HG03571 (cell line): ENCODE measurements around the gene BANP.
A peak's percentile ranks its signal among the peaks of the same experiment; 100 is the strongest.

Experiments
- ATAC-seq: cut with Tn5 transposase; IDR thresholded peaks from one replicate; pipeline ENCODE4 v1.9.1; 2021; ENCODE audit not compliant: unreplicated experiment

The BANP gene

DNA sequence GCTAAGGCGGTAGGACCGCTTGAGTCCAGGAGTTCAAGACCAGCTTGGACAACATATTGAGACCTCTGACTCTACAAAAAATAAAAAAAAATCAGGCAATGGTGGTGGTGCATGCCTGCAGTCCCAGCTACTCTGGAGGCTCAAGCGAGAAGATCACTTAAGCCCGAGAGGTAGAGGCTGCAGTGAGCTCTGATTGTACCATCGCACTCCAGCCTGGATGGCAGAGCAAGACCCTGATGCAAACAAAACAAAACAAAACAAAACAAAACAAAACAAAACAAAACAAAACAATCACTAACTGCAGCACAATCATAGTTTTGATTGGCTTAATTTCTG lies 2.5 kb upstream of the BANP start:
- no peak for ATAC-seq

GRCh38 chr16:87949071-87949744 lies 2.0 kb upstream of the BANP start:
- ATAC-seq: no peak

- ATAC-seq: peak; percentile 3
These were observed 611 bp downstream of the BANP start for GRCh38 chr16:87951552-87952538.

DNA sequence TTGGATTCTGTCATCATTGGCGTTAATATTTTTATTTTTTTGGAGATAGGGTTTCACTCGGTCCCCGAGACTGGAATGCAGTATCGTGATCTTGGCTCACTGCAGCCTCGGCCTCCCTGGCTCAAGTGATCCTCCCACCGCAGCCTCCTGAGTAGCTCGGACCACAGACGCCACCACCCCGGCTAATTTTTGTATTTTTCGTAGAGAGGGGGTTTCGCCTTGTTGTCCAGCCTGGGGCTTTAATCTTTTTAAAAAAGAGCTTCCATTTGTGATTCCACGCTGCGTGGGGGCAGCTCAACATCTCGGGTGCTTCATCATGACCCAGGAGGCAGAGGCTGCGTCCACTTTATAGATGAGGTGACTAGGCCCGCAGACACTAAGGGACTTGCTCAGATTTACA lies 1.5 kb downstream of the BANP start:
- ATAC-seq: no peak

DNA sequence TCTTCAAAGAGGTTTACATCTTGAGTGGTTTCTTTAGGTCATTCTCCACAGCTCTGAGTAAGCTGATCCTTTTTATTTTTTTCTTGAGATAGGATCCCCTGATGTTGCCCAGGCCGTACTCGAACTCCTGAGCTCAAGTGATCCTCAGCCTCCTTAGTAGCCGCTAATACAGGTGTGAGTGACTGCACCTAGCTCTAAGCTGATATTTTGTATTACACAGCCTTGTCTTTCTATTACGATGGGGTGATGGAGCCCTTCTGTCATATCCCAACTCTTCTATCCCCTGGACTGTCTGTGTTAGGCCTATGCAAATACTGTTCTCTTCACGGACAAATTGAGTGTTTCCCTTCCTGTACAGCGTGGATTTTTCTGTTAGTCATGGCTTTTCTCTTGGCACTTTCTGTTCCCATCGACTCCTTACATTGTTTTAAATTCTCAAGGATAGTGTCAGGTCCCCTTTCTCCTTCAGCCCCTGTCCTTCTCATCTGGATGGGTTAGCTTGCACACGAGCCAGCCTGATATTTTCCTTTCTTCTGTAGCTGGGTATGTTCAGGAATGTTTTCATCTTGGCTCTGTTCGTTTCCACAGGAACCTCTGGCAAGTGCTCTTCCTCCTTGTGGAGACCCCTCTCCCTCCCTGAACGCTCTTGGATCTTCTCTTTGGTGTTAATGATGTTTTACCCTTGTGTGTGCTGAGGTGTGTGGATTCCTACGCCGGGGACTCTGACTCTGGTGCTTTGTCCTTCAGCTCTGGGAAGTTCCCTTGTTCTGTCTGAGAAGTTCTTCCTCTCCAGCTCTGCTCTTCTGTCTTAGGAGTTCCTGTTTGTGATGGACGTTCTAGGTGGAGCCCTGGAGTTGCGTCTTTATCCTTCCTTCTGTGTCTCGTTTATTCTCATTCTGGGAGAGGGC lies 2.3 kb downstream of the BANP start:
- ATAC-seq: no peak

DNA sequence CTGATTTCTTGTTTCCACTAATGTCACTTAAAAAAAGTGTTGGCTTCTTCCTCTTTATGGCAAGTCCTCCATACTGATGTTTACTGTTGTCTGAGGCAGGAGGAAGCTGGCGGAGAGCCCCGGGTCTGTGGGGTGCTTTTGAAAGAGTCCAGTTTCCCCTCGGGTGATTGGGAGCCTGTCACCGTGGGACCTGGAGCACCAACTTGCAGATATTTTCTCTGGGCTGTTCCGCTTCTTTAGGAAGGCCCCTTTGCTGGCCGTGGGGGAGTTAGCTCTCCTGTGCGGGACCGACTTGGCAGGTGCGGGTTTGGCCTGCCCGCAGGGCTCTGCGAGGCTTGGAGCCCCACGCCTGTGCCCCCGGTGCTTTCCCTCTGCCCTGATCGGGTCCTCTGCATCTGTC lies 3.1 kb downstream of the BANP start:
- no peak for ATAC-seq

GRCh38 chr16:87954826-87955225 lies 3.6 kb downstream of the BANP start:
- no peak for ATAC-seq

DNA sequence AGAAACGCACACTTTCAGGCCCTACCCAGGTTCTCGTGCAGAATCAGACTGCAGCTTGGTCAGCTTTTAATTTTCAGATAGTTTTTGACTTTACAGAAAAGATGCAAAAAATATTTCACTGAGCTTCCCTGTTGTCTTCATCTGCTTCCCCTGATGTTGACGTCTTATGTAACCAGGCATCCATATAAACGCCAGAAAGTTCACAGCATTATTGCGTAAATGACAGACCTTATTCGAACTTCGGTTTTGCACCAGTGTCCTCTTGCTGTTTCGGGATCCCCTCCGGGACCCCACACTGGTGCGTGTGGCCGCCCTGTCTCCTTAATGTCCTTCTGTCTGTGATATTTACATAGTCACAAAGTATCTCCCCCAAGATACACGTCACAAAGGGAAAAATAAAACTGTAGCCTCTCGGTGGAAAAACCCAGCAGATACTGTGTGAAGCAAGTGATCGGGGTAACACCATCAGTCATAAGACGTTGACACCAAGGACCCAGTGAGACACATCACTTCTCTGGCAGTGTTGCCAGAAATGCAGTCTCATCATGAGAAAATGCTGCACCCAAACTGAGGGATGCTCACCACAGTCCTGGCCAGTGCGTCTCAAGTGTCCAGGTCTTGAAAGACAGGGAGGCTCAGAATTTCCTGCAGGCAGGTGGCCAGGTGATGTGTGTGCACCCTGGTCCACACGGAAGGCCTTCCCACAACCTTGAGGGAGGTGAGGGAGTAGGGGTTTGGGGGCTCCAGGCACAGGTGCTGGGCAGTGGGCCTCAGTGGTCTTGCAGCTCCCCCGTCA lies 4.3 kb downstream of the BANP start:
- ATAC-seq: no peak

DNA sequence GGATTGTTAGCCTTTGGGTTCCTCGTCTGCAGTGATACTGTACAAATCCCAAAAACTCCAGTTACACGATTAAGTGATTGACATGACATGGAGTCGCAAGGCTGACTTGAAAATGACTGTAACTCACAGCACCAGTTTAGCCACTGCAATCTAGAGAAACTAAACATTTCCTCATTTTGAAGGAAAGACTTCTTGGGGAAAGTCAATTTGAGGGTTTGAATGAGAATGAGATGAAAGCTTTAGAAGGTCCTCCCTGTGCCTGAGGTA lies 4.8 kb downstream of the BANP start:
- no peak for ATAC-seq

- no peak for ATAC-seq
These were observed 5.4 kb downstream of the BANP start for GRCh38 chr16:87956365-87957231.

DNA sequence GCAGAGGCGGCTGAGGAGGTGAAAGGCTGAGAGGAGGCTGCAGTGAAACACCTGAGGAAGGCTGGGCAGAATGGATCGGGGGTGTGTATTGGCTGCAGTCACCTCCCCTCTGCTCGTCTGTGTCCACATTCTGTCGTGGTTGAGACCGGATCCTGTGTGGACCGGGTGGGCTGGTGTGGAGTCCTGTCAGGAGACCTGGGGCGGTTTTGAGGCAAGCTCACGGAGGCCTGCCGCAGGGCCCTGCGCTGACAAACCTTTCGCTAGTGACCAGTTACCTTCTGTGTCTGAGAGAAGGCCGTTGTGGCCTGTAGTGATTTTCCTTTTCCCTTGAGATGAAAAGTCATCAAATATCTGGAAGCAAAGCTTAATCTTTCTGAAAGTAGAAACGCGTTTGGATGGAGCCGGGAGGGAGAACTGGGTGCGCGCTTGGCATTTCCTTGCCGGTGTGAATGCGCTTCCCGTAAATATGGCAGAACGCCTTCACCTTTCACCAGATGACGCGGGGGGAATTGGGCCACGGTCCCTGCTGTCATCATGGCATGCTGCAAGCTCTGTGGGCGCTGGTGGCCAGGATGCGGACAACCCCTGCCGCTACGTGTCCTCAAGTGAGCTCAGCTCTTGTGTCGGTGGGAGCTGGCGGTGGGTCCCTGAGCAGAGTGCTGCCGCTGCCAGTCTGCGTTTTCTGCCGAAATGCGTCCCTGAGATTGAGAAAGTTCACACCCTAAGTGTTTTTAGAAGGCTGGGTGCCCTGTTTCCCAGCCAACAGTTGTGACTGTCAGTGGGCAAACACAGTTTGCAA lies 6.3 kb downstream of the BANP start:
- no peak for ATAC-seq

- no peak for ATAC-seq
These were observed 7.4 kb downstream of the BANP start for GRCh38 chr16:87958632-87959031.

- ATAC-seq: no peak
These were observed 8.3 kb downstream of the BANP start for GRCh38 chr16:87959391-87959990.

GRCh38 chr16:87960296-87960695 lies 9.1 kb downstream of the BANP start:
- no peak for ATAC-seq

- no peak for ATAC-seq
These were observed 9.6 kb downstream of the BANP start for GRCh38 chr16:87960852-87961251.

DNA sequence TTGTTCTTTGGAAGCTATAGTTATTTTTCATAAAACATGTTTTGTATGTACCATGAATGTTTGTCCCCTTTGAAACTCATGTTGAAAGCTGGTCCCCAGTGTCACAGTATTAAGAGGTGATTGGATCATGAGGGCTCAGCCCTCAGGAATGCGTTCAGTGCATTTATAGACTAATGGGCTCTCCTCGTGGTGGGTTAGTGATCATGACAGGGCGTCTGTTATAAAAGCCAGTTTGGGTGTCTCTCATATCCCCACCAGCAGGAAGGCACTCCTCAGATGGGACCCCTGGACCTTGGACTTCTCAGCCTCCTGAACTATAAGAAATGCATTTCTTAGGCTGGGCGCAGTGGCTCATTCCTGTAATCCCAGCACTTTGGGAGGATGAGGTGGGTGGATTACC lies 10.4 kb downstream of the BANP start:
- no peak for ATAC-seq

- ATAC-seq: no peak
These were observed 12.2 kb downstream of the BANP start for GRCh38 chr16:87963400-87963799.

GRCh38 chr16:87964049-87964659 lies 12.9 kb downstream of the BANP start:
- ATAC-seq: no peak
